Neuronal stem cell (in vitro differentiated cells): ENCODE measurements around the gene POLR3H.

ENCODE experiments used
- DNase-seq: peaks from one replicate; pipeline ENCODE4 v3.0.0-alpha.2; 2013; ENCODE audit warnings: low spot score
- H2AFZ ChIP-seq: one replicate; pipeline ENCODE4 v1.6.1; 2013; ENCODE audit warnings: mild to moderate bottlenecking, low read length, inconsistent platforms
- H2AK5ac ChIP-seq: 2 replicates; pipeline ENCODE4 v1.6.1; 2013; ENCODE audit warnings: low read depth, mild to moderate bottlenecking, inconsistent platforms, low read length, moderate library complexity, mixed read lengths
- H2BK120ac ChIP-seq: 2 replicates; pipeline ENCODE4 v1.6.1; 2013; ENCODE audit warnings: low read depth, mild to moderate bottlenecking, inconsistent platforms, low read length, moderate library complexity, mixed read lengths
- H2BK12ac ChIP-seq: one replicate; pipeline ENCODE4 v1.6.1; 2013; ENCODE audit warnings: low read length, inconsistent platforms
- H2BK15ac ChIP-seq: 2 replicates; pipeline ENCODE4 v1.6.1; 2013; ENCODE audit warnings: mild to moderate bottlenecking, low read length, inconsistent platforms, mixed read lengths
- H2BK5ac ChIP-seq: one replicate; pipeline ENCODE4 v1.6.1; 2013; ENCODE audit warnings: inconsistent platforms, mild to moderate bottlenecking, low read length, moderate library complexity
- H3K14ac ChIP-seq: one replicate; pipeline ENCODE4 v1.6.1; 2013; ENCODE audit warnings: low read length, inconsistent platforms
- H3K18ac ChIP-seq: 2 replicates; pipeline ENCODE4 v1.6.1; 2013; ENCODE audit warnings: low read length, inconsistent platforms
- H3K23ac ChIP-seq: 2 replicates; pipeline ENCODE4 v1.6.1; 2013; ENCODE audit warnings: low read depth, mild to moderate bottlenecking, mixed read lengths, low read length, inconsistent platforms; ENCODE audit not compliant: poor library complexity
- H3K27ac ChIP-seq: replicated peaks from 3 replicates; pipeline ENCODE4 v1.5.1; 2013; ENCODE audit warnings: low read length, inconsistent platforms
- H3K27me3 ChIP-seq, 3 experiments: 2 replicates each; pipeline ENCODE4 v1.6.1; 2013; ENCODE audit warnings: low read length in 3 of 3, mild to moderate bottlenecking in 2 of 3, inconsistent platforms in 1 of 3, low read depth in 1 of 3, mixed read lengths in 1 of 3, moderate library complexity in 1 of 3; ENCODE audit not compliant: control insufficient read depth in 3 of 3, insufficient read depth in 3 of 3
- H3K36me3 ChIP-seq, 2 donors: replicated peaks in 1 of 2; 2 replicates each; pipeline ENCODE4 v1.6.1; 2013; ENCODE audit warnings: low read length in 2 of 2; ENCODE audit not compliant: control insufficient read depth in 2 of 2, insufficient read depth in 2 of 2
- H3K4ac ChIP-seq: 2 replicates; pipeline ENCODE4 v1.6.1; 2013; ENCODE audit warnings: inconsistent platforms, mild to moderate bottlenecking, low read length, moderate library complexity
- H3K4me1 ChIP-seq, 2 donors: 1 replicate in 1 of 2; 2 replicates in 1 of 2; pipeline ENCODE4 v1.6.1; 2013; ENCODE audit warnings: low read length in 2 of 2, low read depth in 1 of 2; ENCODE audit not compliant: control insufficient read depth in 2 of 2, insufficient read depth in 1 of 2
- H3K4me2 ChIP-seq: one replicate; pipeline ENCODE4 v1.6.1; 2013; ENCODE audit warnings: mild to moderate bottlenecking, low read length, inconsistent platforms; ENCODE audit not compliant: insufficient read depth, poor library complexity, severe bottlenecking
- H3K4me3 ChIP-seq, 2 donors: 2 replicates each; pipeline ENCODE4 v1.5.1; 2013; ENCODE audit warnings: low read length in 2 of 2, mild to moderate bottlenecking in 2 of 2, inconsistent platforms in 1 of 2, moderate library complexity in 1 of 2
- H3K79me1 ChIP-seq: one replicate; pipeline ENCODE4 v1.6.1; 2013; ENCODE audit warnings: low read depth, mild to moderate bottlenecking, inconsistent platforms, low read length, moderate library complexity
- H3K9ac ChIP-seq: one replicate; pipeline ENCODE4 v1.6.1; 2013; ENCODE audit warnings: mild to moderate bottlenecking, low read depth, low read length, inconsistent platforms; ENCODE audit not compliant: poor library complexity
- H3K9me3 ChIP-seq, 2 donors: replicated peaks in 1 of 2; 2 replicates each; pipeline versions ENCODE3 to v1.6.1; 2013; ENCODE audit warnings: low read length in 2 of 2, mild to moderate bottlenecking in 2 of 2, inconsistent platforms in 1 of 2, low read depth in 1 of 2, mixed read lengths in 1 of 2, moderate library complexity in 1 of 2; ENCODE audit not compliant: control insufficient read depth in 2 of 2, insufficient read depth in 1 of 2
- H4K8ac ChIP-seq: one replicate; pipeline ENCODE4 v1.6.1; 2013; ENCODE audit warnings: low read depth, mild to moderate bottlenecking, inconsistent platforms, low read length, moderate library complexity
- H4K91ac ChIP-seq: one replicate; pipeline ENCODE4 v1.6.1; 2013; ENCODE audit warnings: low read length, low read depth, mild to moderate bottlenecking, inconsistent platforms; ENCODE audit not compliant: poor library complexity
- WGBS, 2 donors: extraction: QIAGEN DNeasy Blood & Tissue Kit; methylation state at CpG; one replicate each; pipeline ENCODE4 v1.1.7; 2013; ENCODE audit warnings: missing lambda C conversion rate in 2 of 2, mixed read lengths in 1 of 2; ENCODE audit not compliant: insufficient read length in 2 of 2, insufficient replicate concordance in 1 of 2; ENCODE audit errors: extremely low coverage in 2 of 2; 5-methylcytosine and 5-hydroxymethylcytosine counted together

POLR3H gene

DNA sequence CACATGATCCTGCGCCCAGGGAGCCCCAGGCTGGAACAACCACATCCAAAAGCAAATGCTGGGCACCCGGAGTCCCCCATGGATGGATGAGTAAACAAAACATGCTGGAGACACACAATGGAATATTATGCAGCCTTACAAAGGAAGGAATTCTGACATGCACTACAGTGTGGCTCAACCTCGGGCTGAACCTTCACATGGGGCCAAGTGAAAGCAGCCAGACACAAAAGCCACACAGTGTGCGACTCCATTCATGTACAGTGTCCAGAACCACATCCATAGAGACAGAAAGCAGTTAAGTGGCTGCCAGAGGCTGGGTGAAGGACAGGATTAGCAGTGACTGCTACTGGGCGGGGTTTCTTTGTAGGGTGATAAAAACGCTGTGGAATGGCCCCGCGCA lies 10.1 kb downstream of the POLR3H start:
- H3K4me3 ChIP-seq = no peak overlapping the region
- H2AK5ac ChIP-seq = no peak overlapping the region
- no peak for DNase-seq
- peaks cover 11% of the 10 kb centered on the region for H3K79me1 ChIP-seq
- H4K8ac ChIP-seq = no peak overlapping the region
- H3K27ac ChIP-seq = no peak overlapping the region
- no peaks in the 10 kb centered on the region for H3K9me3 ChIP-seq
- no peaks in the 10 kb centered on the region for H3K27me3 ChIP-seq
- no peak overlapping the region for H2BK15ac ChIP-seq
- no CpG with 5 or more reads among the region's 8 CpGs for WGBS, 2 donors
- H3K9ac ChIP-seq = no peak overlapping the region
- H3K4ac ChIP-seq = no peak overlapping the region
- no peak overlapping the region for H2BK12ac ChIP-seq
- peaks cover 33 to 64% of the 10 kb centered on the region in 2 donors for H3K36me3 ChIP-seq
- no peak overlapping the region for H2BK120ac ChIP-seq
- H3K14ac ChIP-seq = no peak overlapping the region
- H4K91ac ChIP-seq = no peak overlapping the region
- H3K4me2 ChIP-seq = no peak overlapping the region
- H2BK5ac ChIP-seq = no peak overlapping the region
- H3K4me1 ChIP-seq = no peaks in the 10 kb centered on the region
- no peak overlapping the region for H3K23ac ChIP-seq
- no peak overlapping the region for H3K18ac ChIP-seq
- no peak overlapping the region for H2AFZ ChIP-seq

DNA sequence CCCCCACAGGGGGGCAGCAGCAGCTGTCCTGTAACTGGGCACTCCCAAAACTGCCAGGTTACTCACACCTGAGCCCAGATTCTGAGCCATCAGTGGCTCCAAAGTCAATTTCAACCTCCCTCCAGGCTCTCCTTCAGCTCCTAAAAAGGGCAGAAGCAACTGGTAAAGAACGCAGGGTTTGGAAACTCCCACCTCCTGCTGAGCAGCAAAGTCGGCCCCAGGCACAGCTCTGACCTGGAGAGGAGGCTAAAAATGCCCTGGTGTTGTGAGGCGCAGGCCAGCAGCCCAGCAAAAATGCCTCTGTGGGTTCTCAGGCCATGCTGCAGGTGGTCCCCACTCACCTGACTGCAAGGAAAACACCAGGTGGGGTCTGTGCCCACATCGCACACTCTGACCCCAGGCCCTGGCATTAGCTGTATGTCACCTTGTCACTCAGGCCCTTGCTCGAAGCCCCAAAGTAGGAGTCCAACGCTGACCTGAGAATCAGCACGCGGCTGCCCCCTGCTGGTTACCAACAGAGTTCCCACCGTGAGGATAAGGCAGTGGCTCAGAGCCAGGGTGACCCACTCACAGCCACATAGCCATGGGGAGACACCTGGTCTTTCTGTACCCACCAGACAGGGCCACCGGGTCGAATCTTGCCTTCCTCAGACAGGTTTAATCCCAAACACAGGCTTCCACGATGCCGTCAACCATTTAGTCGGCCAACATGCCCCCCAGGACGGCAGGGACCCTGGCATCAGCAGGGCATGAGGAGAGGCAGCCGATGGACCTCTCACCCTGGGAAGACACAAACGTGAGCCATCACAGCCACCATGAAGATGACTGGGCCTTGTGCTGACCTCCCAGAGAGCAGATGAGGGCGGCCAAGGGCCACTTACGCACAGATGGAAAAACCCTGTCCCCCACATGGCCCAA lies 11.1 kb downstream of the POLR3H start:
- no peak overlapping the region for H3K4ac ChIP-seq
- no peak overlapping the region for H3K14ac ChIP-seq
- WGBS, 2 donors = no CpG with 5 or more reads among the region's 19 CpGs
- no peak overlapping the region for H2BK12ac ChIP-seq
- peak overlapping the region; percentile 28 for H2BK15ac ChIP-seq
- H2BK5ac ChIP-seq = no peak overlapping the region
- no peak overlapping the region for H3K27ac ChIP-seq
- H2AFZ ChIP-seq = no peak overlapping the region
- no peak overlapping the region for H3K9ac ChIP-seq
- no peak overlapping the region for H2BK120ac ChIP-seq
- H4K91ac ChIP-seq = no peak overlapping the region
- H3K4me2 ChIP-seq = no peak overlapping the region
- peak; percentile 70 for DNase-seq
- H3K4me1 ChIP-seq = no peaks in the 10 kb centered on the region
- H3K79me1 ChIP-seq = peaks cover 11% of the 10 kb centered on the region
- no peak overlapping the region for H4K8ac ChIP-seq
- no peak overlapping the region for H3K4me3 ChIP-seq
- no peak overlapping the region for H3K18ac ChIP-seq
- H3K36me3 ChIP-seq = peaks cover 38 to 69% of the 10 kb centered on the region in 2 donors
- no peaks in the 10 kb centered on the region for H3K9me3 ChIP-seq
- no peak overlapping the region for H3K23ac ChIP-seq
- H2AK5ac ChIP-seq = no peak overlapping the region
- no peaks in the 10 kb centered on the region for H3K27me3 ChIP-seq

DNA sequence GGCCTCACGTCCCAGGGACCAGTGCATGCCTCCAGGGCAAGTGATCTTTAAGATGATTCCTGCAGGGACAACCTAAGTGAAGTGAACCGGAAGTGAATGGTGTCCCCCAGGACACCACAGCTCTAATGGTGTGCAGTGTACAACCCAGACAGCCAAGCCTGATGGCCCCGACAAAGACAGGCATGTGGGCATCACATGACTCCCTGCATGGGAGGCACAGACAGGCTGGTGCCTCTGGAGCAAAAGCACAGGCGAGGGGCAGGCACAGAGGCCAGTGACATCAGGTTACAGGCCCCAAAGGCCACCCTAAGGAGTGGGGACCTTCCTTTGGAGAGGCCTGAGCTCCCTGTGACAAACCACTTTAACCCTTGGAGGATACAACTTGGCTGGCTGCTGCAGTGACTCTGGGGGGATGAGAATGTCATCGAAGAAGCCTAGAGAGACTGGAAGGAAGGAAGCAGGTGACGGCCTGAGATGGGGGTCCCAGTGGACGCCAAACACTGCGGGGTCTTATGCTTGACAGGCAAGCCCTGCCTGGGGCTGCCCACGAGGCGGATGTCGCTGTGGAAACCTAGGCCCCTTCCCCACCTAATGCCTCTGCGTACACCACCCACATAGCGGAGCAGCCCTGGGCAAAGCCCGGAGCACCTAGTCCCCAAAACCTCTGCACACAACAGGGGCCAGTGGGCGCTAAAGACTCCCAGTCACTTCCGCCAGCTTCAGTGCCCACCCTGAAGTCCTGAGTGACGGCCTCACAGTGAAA lies 12.4 kb downstream of the POLR3H start:
- Histone ChIP-seq H3K27ac (no peak overlapping the region), H3K14ac (peak overlapping the region; percentile 21), H3K36me3 (peaks cover 45 to 76% of the 10 kb centered on the region in 2 donors), H3K79me1 (peaks cover 13% of the 10 kb centered on the region), H2BK120ac (no peak overlapping the region), H4K91ac (no peak overlapping the region), H2BK12ac (no peak overlapping the region), H3K4me1 (no peaks in the 10 kb centered on the region), H4K8ac (no peak overlapping the region), H3K23ac (no peak overlapping the region), H2AFZ (no peak overlapping the region), H2BK5ac (peak overlapping the region; percentile 54), H3K9me3 (no peaks in the 10 kb centered on the region), H3K4me2 (no peak overlapping the region), H2BK15ac (no peak overlapping the region), H3K18ac (peak overlapping the region; percentile 55), H3K9ac (peak overlapping the region; percentile 54), H3K27me3 (no peaks in the 10 kb centered on the region), H2AK5ac (peak overlapping the region; percentile 58), H3K4ac (no peak overlapping the region), H3K4me3 (peak overlapping the region in 1 of 2 donors; percentile 4)
- WGBS, 2 donors = no CpG with 5 or more reads among the region's 17 CpGs
- DNase-seq = no peak
